Activated T-cell treated with anti-CD3 and anti-CD28 coated beads for 24 hours (primary cell): ENCODE measurements around the gene ID1.

Experiments used
- DNase-seq: peaks from one replicate; pipeline ENCODE4 v3.0.0-alpha.2; 2020; ENCODE audit warnings: low read depth

The ID1 gene, protein sequence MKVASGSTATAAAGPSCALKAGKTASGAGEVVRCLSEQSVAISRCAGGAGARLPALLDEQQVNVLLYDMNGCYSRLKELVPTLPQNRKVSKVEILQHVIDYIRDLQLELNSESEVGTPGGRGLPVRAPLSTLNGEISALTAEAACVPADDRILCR

DNA sequence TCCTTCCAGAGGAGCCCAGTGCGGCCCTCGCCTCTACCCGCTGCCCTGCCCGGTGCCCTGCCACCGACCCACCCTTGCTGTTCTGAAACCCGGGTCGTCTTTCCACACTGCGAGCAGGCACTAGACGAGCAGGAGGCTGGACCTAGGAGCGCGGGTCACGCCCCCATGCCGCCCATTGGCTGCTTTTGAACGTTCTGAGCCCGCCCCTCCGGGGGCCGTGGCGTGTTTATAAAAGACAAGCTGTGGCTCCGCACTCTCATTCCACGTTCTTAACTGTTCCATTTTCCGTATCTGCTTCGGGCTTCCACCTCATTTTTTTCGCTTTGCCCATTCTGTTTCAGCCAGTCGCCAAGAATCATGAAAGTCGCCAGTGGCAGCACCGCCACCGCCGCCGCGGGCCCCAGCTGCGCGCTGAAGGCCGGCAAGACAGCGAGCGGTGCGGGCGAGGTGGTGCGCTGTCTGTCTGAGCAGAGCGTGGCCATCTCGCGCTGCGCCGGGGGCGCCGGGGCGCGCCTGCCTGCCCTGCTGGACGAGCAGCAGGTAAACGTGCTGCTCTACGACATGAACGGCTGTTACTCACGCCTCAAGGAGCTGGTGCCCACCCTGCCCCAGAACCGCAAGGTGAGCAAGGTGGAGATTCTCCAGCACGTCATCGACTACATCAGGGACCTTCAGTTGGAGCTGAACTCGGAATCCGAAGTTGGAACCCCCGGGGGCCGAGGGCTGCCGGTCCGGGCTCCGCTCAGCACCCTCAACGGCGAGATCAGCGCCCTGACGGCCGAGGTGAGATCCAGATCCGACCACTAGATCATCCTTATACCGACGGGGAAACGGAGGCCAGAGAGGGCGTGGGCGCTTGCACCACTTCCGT is at the start of gene ID1:
ID1 (plus strand) TSS at position 259 of the 871 bp plus-strand sequence; CDS start at position 358, 99 bp downstream.
- peak; percentile 80 for DNase-seq

DNA sequence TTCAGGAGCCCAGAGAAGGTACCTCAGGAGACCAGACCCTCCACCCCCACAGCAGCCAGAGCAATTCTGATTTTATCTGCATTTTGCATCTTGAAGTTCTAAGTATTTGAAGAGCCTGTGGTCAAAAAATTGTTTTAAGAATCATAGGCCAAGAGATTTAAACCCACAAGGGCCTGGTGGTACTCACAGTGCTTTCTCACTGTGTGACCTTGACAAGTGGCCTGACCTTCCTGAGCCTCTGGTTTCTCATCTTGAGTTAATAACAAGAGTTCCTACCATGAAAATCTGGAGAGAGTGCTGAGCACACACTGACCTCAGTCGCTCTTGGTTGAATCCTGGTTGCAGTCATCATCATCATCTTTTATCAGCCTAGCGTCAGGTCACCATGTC is 45.4 kb upstream of the ID1 start:
- no peak for DNase-seq

DNA sequence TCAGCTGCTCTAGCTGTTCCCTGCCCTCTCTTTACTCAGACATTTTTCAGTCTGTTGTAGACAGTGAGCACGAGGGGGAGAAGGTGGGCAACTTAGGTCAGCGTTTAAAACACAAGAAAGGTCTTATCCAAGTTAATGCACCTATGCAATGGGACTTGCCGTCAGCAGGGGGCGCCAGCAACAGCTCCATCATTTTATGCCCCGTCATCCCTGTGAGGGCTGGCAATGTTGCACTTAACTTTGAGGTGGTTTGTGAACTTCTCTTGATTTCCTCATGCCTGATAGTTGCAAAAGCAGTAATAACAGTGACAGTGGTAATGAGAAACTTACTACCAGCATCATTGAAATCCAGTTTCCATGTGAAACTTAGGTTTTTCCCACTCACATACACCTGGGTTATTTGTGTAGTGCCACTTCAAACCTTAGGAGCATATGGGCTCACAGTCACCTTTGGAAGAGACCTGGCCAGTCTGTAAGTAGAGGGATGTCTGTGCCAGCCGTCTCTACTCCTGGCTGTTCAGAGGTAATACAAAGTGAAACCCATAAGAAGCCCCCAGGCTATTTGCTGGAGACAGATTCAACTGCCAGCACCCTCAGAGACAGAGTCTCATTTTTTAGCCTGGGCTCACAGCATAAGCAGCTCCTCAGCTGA is 44.9 kb upstream of the ID1 start:
- peak; percentile 64 for DNase-seq

DNA sequence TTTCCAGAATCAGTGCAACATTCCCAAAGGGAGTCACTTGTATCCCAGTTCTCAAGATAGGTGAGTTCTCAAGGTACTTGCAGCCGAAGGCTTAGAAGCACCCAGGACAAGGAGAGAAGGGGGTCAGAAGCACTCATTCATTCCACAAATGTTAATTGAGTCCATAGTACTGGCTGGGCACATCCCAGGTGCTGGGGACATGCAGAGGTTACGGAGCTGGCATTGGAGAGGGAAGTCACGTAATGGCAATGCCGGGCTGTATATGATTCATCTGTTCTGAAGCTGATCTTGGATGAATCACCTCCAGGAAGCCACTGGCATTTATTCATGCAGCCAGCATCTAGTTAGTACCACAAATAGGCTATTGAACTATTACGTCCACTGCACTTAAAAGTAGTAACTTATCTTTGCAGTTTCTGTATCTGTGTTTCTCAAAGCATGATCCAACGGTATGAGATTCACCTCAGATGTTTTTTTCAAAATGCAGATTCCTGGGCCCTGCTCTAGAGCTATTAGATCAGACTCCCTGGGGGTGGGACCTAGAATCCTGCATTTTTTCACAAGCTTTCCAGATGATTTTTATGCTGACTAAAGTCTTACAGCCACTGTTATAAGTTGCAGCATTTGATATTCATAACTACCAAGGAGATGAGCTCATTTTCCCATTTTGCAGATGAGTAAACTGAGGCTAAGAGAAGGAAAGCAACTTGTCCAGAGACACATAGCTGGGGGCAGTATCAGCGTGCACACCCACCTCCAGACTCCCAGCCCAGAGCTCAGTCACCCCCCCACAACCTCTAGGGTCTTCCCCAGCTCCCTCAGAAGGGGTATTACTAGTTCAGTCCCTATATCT is 44.1 kb upstream of the ID1 start:
- no peak for DNase-seq

DNA sequence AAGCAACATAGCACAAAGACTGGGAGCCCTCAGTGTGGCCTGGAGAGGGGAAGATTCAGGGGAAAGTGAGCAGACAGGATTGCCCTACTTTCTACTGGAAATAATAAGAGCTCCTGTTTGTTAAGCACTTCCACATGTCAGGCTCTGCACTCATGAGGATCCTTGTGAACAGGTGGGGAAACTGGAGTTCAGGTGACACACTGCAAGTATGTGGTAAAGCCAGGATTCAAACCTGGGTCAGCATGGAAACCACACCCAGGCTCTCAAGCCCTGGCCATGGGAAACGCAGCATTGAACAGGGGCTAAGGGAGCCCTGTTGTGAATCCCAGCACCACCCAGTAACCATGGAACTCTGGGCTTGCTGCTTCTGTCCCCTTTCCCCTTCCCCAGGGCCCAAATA is 42.8 kb upstream of the ID1 start:
- no peak for DNase-seq

DNA sequence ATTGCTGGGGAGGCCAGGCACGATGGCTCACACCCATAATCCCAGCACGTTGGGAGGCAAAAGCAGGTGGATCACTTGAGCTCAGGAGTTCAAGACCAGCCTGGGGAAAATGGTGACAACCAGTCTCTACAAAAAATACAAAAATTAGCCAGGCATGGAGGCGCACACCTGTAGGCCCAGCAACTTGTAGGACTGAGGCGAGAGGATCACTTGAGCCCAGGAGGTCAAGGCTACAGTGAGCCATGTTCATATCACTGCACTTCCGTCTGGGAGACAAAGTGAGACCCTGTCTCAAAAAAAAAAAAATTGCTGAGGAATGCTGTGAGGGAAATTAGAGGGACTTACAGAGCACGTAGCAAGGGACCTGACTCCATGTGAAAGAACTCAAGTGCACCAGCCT is 40.8 kb upstream of the ID1 start:
- no peak for DNase-seq

DNA sequence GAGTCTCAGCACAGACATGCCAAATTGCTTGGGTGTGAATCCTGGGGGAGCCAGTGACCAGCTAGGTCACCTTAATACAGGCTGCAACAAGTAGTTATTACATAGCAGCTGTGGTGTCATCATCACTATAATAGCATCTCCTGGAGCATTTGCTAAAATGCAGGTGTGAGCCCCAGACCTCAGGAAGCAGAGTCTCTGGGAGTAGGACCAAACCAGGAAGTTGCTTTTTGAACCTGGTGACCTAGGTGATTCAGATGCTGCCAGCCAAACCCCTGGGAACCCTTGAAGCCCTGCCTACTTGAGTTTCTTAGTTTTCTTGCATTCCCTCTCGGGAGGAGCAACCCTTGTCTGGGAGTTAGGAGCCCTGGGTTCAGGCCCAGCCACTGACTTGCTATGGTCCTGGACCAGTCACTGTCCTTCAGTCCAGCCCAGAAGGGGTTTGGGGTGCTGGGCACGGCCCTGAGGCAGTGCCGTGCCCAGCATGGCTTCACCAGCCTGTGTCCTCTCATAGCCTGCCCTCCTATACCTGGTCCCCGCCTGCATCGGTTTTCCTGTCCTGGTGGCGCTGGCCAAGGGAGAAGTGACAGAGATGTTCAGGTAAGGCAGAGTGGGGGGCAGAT is 39.3 kb upstream of the ID1 start:
- DNase-seq = no peak

DNA sequence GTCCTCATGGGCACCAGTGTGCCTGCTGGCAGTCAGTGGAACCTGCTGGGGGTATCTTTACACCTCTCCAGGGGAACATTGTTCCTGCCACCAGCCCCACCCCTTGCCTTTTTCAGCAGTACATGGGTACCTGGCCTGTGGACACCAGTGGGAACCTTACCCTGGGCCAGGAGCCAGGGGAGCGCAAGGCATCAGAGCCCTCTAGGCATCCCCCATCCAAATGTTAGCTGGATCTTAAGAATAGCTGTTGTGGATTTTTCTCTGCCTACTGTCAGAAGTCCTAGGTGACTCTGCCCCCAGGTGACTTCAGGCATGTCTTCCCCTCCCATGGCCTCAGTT is 38.8 kb upstream of the ID1 start:
- no peak for DNase-seq

DNA sequence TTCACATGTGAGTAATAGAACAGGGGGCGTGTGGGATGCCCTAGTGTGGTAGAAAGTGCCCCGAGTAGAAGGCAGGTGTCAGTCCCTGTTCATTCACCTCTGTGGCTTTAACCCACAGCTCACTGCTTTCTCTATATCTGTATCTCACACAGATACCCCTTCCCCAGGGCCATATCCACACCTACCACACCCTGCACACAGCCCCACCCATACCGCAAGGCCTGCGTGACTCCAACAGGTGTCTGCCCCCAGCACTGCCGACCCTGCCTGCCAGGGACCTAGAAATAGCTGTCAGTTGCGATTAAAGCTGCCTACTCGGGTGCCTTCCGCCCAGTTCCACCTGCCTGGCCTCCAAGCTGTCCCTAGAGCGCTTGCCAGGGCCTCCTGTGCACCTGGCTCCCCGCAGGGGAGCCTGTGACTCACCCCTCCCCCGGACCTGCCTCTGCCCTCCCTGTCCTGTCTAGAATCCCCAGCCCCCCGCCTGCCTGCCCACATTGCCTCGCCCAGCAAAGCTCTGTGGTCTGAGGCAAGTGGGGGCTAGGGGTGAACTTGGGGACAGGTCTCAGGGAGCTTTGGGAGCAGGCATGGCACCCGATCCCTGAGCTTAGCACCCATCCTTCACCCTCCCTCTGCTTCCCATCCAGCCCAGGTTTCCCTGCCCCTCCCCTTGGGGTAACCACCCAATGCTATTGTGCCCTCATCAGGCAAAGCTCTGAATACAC is 38.3 kb upstream of the ID1 start:
- DNase-seq = no peak

DNA sequence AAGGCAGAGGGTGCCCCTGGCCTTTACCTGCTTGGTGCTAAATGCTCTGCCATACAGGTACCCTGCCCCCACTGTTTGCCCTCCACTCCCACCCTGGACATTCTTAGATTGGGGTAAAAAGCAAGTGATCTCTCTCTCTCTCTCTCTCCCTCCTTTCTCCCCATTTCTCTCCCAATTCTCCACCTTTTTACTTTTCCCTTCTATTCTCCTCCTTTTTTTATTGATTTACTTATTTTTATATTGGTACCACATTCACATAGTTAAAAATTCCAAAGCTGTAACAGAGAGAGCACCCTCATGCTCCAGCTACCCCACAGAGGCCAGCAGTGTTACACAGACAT is 37.7 kb upstream of the ID1 start:
- no peak for DNase-seq

DNA sequence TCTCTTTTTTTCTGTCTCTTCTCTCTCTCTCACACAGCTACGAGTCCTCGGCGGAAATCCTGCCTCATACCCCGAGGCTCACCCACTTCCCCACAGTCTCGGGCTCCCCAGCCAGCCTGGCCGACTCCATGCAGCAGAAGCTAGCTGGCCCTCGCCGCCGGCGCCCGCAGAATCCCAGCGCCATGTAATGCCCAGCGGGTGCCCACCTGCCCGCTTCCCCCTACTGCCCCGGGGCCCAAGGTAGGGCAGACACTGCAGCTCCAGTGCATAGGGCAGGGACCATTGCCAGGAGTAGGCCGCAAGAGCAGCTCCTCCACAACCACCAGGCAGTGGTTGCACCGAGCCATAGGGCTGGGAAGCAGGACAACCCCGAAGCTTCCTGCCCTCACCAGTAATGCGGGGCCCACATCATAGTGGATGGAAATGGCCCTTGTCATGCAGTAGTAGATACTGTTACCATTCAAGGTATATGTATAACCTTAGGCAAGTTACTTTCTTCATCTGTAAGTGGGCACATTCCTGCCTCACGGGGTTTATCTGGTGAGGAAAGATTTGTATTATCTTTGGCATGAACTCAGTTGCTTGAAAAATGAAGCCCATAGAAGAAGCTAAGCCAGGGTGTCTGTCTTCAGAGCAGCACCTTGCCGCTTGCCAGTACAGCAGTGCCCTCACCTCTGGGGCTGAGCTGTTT is 36.9 kb upstream of the ID1 start:
- DNase-seq = no peak

DNA sequence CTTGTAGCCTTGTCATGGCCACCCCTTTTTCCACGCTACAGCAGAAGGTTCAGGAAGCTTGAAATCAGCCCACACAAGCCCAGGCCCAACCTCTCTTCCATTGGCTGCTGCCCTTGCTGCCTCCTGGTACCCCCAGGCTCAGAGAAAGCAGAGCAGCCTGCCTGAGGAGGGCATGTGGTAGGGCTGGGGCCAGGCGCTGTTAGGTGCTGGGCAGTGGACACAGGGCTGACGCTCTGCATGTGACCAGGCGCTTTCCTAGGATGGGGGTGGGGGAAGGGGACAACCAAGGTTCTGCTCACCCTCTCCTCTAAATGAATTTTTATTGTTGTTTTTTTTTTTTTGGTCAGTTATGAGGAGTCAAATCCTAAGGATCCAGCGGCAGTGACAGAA is 36.3 kb upstream of the ID1 start:
- no peak for DNase-seq

DNA sequence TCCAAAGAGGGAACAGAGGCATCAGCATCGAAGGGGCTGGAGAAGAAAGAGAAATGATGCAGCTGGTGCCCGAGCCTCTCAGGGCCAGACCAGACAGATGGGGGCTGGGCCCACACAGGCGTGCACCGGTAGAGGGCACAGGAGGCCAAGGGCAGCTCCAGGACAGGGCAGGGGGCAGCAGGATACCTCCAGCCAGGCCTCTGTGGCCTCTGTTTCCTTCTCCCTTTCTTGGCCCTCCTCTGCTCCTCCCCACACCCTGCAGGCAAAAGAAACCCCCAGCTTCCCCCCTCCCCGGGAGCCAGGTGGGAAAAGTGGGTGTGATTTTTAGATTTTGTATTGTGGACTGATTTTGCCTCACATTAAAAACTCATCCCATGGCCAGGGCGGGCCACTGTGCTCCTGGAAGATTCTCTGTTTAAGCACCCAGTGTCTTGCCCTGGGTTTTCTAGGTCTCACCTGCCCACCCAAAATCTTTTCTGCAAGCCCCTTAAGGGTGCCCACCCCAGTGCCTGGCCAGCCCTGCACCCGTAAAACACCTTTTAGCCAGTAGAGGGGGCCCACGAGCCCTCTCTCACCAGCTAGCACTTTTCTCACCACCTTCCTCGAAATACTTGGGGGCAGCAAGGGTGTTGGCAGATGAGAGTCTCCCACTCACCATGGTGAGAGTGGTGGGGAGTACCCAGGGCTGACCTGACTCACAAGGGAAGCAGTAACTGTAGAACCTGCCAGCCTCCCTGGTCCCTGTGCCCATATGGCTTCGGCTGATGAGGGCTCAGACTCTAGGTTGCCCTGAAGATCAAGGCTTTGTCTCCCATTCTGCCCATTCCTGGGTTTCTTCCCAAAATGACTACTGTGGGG is 35.7 kb upstream of the ID1 start:
- peak; percentile 46 for DNase-seq

DNA sequence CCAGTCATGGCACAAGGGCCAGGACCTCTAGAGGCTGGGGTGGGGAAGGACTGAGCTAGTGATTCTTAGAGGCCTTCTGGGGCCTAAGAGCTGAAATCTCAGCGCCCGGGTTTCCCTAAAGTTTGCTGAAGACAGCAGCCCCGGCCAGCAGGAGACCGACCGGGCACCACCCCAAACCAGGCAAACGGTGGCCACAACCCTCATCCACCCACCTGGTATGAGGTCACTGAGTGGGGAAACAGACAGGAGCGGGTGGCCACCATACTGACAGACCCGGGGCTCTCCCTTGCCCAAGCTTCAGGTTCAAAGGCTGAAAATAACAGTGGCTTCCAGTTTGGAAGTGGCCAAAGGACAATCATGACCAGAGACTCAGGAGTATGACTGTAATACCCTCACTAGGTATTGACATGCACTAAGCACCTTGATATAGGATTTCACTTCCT is 35.0 kb upstream of the ID1 start:
- no peak for DNase-seq

DNA sequence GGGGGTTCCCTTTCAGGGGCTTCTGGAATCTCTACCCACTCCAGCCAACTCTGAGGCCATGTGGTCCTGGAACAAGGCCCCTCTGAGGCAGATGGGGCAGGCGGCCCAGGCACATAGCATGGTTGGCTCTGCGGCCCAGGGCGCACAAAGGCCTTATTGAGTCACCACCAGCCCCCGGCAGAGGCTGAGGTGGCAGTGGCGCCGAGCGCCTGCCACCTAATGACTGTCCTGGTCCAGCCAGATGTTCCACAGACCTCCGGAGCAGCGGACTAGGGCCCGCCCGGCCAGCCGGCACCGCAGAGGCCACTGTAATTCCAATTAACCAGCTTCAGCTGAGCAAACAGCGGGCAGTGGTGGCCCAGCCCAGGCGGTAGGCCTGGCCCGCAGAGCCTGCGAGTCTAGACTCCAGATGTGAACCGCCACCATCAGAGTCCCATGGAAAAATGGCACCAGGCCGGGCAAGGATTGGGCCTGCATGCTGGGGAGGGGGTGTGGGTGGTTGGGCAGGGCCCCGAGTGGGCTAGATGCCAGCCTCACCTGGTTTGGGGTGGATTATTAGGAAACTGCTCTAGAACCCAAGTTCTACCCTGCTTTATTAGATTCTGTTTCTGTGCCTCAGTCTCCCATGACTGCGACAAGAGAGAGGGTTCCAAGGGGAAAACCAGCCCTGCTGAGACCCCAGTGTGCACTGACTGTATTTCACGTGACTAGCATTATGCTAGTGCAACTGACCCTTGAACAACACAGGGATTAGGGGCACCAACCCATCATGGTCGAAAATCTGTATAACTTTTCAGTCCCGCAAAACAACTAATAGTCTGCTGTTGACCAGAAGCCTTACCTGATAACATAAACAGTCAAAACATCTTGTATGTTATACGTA is 34.1 kb upstream of the ID1 start:
- DNase-seq = no peak

DNA sequence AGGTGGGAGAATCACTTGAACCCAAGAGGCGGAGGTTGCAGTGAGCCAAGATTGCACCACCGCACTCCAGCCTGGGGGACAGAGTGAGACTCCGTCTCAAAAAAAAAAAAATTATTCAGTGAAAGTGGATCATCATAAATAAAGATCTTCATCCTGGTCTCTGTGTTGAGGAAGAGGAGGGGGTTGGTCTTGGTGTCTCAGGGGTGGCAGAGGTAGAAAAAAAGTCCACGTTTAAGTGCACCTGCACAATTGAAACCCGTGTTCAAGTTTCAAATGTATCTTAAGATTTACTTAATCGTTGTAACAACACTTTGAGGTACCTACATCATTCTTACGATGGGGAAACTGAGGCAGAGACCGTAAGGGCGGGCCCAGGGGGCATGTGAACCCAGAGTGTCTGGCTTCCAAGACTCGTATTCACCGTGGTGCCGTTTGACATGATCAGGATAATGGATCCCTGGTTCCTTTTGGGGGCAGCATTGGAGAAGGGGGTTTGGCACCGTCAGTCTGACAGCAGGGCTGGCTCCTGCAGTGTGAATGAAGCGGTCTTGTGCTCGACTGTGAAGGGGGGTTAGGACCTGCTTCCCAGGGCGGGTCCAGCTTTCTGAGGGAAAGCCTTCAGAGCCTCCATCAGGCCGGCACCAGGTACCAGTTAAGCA is 32.9 kb upstream of the ID1 start:
- no peak for DNase-seq

DNA sequence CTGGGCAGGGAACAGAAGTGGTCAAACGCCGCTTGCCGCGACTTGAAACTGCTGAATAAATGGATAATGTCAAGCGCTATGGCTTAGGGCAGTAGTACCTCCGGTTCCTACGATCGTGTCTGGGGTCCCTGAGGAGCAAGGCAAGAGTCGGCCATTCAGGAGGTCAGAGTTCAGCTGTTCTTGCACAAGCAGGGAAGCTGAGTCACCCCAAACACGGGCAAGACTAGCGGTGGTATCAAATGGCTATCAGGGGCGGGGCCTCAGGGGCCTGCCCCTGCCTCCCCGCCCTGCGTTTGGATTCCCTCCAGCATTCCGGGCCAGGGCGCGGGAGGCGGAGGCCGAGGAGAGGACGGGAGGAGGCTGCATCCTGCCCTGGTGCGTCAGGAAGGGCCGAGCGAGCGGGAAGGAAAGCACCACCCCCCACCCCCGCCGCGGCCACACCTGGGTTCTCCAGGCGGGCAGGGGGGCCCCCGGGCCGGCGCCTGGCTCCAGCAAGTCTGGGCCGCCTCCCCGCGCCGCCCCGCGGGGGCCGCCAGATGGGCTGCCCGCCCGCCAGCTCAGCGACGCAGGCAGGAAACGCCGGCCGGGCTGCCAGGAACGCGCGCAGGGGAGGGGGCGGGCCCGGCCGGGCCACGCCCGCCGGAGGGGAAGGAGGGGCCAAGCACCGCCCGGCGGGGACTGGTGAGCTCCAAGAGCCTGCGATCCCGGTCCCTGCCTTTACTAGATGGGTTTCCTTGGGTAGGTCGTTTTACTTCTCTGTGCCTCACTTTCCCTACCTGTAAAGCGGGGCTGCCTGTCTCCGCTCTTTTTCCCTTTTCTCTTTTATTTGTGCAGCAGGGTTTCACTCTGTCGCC is 32.2 kb upstream of the ID1 start:
- peak; percentile 84 for DNase-seq
